Gastrocnemius medialis (tissue), 4 donors: ENCODE measurements around the gene INPP5B. TPM values are rescaled to one million over a fixed set of nuclear protein-coding genes. Genes with fewer than 3 reads are reported as not detected.
A peak's percentile ranks its signal among the peaks of the same experiment; 100 is the strongest.

Source experiments
- ATAC-seq, 2 donors: fragments of 150-250 bp; one replicate each; pipeline ENCODE4 v1.9.1; 2016
- DNase-seq, 2 donors: peaks; one replicate each; pipeline ENCODE4 v3.0.0-alpha.2; 2019
- H3K27ac ChIP-seq, 4 donors: fragments of 200-600 bp; sonication (generic); 1 replicate in 1 of 4; 2 replicates in 3 of 4; pipeline ENCODE4 v1.5.1; 2016 to 2018; ENCODE audit warnings: mild to moderate bottlenecking in 2 of 4, moderate library complexity in 1 of 4
- H3K27me3 ChIP-seq, 3 donors: fragments of 200-600 bp; sonication (generic) in 2 of 3; 1 replicate in 1 of 3; 2 replicates in 2 of 3; pipeline versions ENCODE4 v1.5.1 to v1.6.0; 2016 to 2019; ENCODE audit warnings: mild to moderate bottlenecking in 1 of 3, moderate library complexity in 1 of 3
- H3K36me3 ChIP-seq, 2 donors: fragments of 200-600 bp; sonication (generic) in 1 of 2; one replicate each; pipeline ENCODE4 v1.5.1; 2017 to 2018
- H3K4me1 ChIP-seq, 2 donors: fragments of 200-600 bp; sonication (generic) in 1 of 2; one replicate each; pipeline ENCODE4 v1.5.1; 2016 to 2017; ENCODE audit warnings: mild to moderate bottlenecking in 2 of 2
- H3K4me3 ChIP-seq, 4 donors: fragments of 200-600 bp; sonication (generic) in 3 of 4; 1 replicate in 1 of 4; 2 replicates in 3 of 4; pipeline ENCODE4 v1.5.1; 2016 to 2019; ENCODE audit warnings: mild to moderate bottlenecking in 2 of 4
- H3K9me3 ChIP-seq, 3 donors: fragments of 200-600 bp; sonication (generic) in 2 of 3; 1 replicate in 1 of 3; 2 replicates in 2 of 3; pipeline ENCODE4 v1.5.1; 2016 to 2019
- POLR2A ChIP-seq, 2 donors: fragments of 450-650 bp; IDR thresholded peaks; one replicate each; pipeline ENCODE4 v1.6.1; 2017; ENCODE audit warnings: antibody characterized with exemption in 2 of 2, mild to moderate bottlenecking in 2 of 2, moderate library complexity in 2 of 2
- in situ Hi-C, 4 donors: fragments of 200-750 bp; cut with MboI; loops; one replicate each; pipeline versions ENCODE4 v1.15.0 to v1.8.0; 2017; ENCODE audit warnings: low sequenced_read_pairs in 4 of 4
- intact Hi-C: fragments of 100-400 bp; cut with DNase I; formaldehyde crosslinking; loops from one replicate; pipeline ENCODE4 v1.15.1; 2023; ENCODE audit warnings: low total_unique reads
- total RNA-seq, 4 donors: library from RNA; depleted of rRNA; stranded (reverse); fragments of >200 nt; gene quantifications; one replicate each; pipeline versions ENCODE4 v1.1.0 to v1.2.3, GENCODE V29; 2016
- TF ChIP-seq, protein P1 (sequence below), 5 experiments: fragments of 450-650 bp in 3 of 5; fragments of 200-600 bp in 2 of 5; sonication (generic) in 2 of 5; IDR thresholded peaks in 4 of 5; conservative IDR thresholded peaks in 1 of 5; 1 replicate in 4 of 5; 2 replicates in 1 of 5; pipeline ENCODE4 v1.5.1; 2016 to 2019; ENCODE audit warnings: antibody characterized with exemption in 5 of 5, mild to moderate bottlenecking in 3 of 5, moderate library complexity in 3 of 5

INPP5B gene
- total RNA-seq, result 10 to 100 TPM in 2 of 4 donors, 1 to 10 TPM in 2; 6.8 to 13.4 (median 10.1) TPM

DNA sequence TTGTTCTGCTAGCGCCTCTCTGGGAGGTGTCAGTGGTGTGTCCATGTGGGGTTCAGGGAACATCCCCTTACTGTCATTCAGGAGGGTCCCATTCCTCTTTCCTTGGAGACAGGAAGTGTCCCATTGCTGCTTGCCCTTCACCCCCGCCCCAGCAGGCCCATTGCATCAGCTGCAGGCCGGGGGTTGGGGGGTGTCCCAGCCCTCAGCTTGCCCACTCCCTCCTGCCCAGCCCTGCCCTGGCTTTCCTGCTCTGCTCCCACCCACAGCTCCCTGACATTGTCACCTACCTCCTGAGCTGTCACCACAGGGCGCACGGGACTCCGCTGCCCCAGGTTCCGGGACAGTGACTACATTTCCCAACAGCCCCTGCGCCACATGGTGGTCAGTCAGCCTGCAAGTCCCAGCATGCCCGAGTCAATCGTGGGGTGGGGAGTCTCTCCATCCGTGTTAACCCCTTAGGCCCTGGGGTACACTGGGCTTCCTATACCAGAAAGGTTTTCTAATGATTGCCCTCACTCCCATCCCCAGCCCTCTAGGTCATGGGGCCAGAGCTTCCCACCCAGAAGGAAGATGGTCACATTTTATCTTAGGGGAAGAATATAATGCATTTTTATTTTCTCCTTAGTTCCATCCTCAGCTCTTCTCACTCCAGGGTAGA lies at the start of gene INPP5B:
INPP5B (minus strand) TSS at position 351 of the 658 bp plus-strand sequence. CDS start 745 bp downstream, outside the sequence.
- peak; percentile 55 to 61 for TF ChIP-seq POLR2A (IDR thresholded peaks at IDR 0.05)
- TF ChIP-seq, protein P1, sequence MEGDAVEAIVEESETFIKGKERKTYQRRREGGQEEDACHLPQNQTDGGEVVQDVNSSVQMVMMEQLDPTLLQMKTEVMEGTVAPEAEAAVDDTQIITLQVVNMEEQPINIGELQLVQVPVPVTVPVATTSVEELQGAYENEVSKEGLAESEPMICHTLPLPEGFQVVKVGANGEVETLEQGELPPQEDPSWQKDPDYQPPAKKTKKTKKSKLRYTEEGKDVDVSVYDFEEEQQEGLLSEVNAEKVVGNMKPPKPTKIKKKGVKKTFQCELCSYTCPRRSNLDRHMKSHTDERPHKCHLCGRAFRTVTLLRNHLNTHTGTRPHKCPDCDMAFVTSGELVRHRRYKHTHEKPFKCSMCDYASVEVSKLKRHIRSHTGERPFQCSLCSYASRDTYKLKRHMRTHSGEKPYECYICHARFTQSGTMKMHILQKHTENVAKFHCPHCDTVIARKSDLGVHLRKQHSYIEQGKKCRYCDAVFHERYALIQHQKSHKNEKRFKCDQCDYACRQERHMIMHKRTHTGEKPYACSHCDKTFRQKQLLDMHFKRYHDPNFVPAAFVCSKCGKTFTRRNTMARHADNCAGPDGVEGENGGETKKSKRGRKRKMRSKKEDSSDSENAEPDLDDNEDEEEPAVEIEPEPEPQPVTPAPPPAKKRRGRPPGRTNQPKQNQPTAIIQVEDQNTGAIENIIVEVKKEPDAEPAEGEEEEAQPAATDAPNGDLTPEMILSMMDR (IDR thresholded peaks at IDR 0.05 in 4 of 5, conservative IDR thresholded peaks at IDR 0.05 in 1 of 5), result peak in 2 of 5 experiments; percentile 20 to 38
- in situ Hi-C loops, result no loop called here
- no peaks in the 10 kb centered on the region for H3K9me3 ChIP-seq
- H3K27me3 ChIP-seq, result no peaks in the 10 kb centered on the region
- peak within 1 kb of the TSS; percentile 63 to 87 (median 78) for H3K4me3 ChIP-seq
- ATAC-seq (peak; percentile 82), DNase-seq (peak; percentile 88 to 92)
- peaks cover 10 to 23% of the 10 kb centered on the region in 2 donors for H3K4me1 ChIP-seq
- peaks cover 0 to 28% of the 10 kb centered on the region in 2 donors for H3K36me3 ChIP-seq
- intact Hi-C loops, result loop anchor here (1.0 to 5.0 kb wide), 4 partner anchors 15 to 135 kb away; partner anchors contain the start of gene SF3A3
- H3K27ac ChIP-seq, result peak within 1 kb of the TSS; percentile 82 to 94 (median 90)

DNA sequence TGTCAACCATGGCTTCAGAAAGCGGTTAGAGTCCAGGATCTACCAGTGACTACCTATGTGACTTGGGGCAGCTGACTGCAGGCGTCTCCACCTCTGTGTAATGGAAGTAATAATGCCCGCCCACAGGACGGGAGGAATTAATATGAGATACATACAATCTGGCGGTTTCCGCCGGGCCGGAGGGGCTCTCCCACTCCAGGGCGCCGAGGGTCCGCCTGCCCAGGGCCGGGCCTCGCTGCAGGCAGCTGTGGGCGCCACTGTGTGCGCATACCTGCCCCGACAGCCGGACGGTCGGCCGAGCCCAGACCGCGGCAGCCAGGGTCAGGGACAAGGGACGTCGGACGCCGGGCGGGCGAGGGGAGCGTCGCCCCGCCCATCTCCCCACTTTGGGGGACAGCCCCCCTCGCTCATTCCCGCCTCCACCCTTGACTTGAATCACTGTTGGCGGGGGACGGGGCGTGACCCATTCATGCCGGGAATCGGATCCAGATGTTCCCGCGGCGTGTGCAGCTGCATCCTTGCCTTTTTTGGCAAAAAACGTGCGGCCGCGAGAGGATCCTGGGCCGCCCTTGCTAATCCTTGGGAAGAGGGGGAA lies 49.0 kb upstream of the INPP5B start:
- TF ChIP-seq POLR2A (IDR thresholded peaks at IDR 0.05), result peak; percentile 27 to 49
- TF ChIP-seq, protein P1 (IDR thresholded peaks at IDR 0.05 in 4 of 5, conservative IDR thresholded peaks at IDR 0.05 in 1 of 5), result no peak
- peak; percentile 12 to 18 for ATAC-seq
- in situ Hi-C loops, result no loop called here
- H3K4me3 ChIP-seq, result peak overlapping the region; percentile 32 to 41 (median 36)
- H3K36me3 ChIP-seq, result peaks cover 0 to 24% of the 10 kb centered on the region in 2 donors
- DNase-seq, result peak in 1 of 2 donors; percentile 82
- intact Hi-C loops, result no loop called here
- H3K4me1 ChIP-seq, result peaks cover 36 to 58% of the 10 kb centered on the region in 2 donors
- H3K27me3 ChIP-seq, result no peaks in the 10 kb centered on the region
- H3K9me3 ChIP-seq, result no peaks in the 10 kb centered on the region
- H3K27ac ChIP-seq, result peak overlapping the region; percentile 94 to 100 (median 98)

DNA sequence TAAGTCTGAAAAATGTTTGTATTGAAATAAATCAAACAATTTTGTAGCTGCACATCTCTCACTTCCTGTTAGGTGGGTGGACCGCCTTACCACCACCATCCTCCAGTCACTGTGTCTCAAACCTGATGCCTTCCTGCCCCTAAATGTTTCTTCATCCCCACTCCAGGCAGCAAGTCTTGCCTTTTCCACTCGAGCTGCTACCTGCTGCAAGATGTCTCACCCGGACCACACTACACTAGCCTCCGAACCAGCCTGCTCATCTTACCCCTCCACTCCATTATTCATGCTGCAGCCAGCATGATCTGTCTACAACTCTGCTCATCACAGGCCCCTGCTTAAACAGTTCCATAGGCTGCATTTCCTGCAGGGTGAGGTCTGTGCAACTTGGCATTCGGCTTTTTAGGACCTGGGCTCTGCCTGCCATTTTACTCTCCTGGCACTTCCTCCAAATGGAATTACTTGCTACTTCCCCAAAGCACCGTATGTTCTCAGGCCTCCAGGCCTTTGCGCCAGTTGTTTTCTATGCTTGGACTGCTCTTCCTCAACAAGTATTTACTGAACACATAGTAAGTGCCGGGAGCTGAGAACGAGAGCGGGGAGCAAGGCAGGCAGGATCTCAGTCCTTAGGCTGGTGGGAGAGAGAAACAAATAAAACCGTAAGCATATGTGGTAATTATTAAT lies 48.2 kb upstream of the INPP5B start:
- H3K27ac ChIP-seq, result peak overlapping the region; percentile 94 to 100 (median 98)
- intact Hi-C loops, result loop anchor here (5.0 kb wide), 1 partner anchor 103 kb away; no protein-coding TSS in a partner anchor
- H3K4me1 ChIP-seq, result peaks cover 31 to 51% of the 10 kb centered on the region in 2 donors
- H3K36me3 ChIP-seq, result peaks cover 0 to 24% of the 10 kb centered on the region in 2 donors
- no peak for TF ChIP-seq POLR2A (IDR thresholded peaks at IDR 0.05)
- TF ChIP-seq, protein P1 (IDR thresholded peaks at IDR 0.05 in 4 of 5, conservative IDR thresholded peaks at IDR 0.05 in 1 of 5), result no peak
- H3K4me3 ChIP-seq, result peak overlapping the region in 1 of 4 donors; percentile 37
- no peaks in the 10 kb centered on the region for H3K9me3 ChIP-seq
- no peaks in the 10 kb centered on the region for H3K27me3 ChIP-seq
- ATAC-seq, result no peak
- in situ Hi-C loops, result no loop called here
- DNase-seq, result no peak

DNA sequence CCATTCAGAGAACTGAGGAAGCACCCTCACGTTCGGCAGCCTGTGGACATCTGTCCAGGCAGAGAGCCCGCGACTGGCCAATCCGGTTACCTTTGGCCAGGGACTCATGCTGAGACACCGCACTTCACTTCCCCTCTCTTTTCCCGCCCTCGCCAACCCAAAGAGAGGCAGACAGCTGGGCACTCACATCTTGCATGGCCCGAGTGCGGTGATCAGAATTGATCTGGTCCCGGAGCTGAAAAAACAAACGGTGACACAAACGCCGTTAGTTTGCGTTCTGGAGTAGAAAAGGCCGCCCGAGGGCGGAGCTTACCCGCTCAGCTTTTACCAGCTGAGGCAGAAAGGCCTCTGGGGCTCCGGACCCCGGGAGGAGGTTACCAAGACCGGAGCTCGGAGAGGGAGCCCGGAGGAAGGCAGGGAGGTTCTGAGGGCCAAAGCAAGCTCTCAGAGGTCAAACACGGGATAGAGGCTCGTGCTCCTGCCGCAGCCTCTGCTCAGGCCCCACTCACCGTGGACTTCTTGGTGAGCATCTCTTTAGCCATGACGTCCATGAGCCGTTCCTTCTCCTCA lies 42.6 kb upstream of the INPP5B start:
- in situ Hi-C loops, result no loop called here

More for the DNA sequence above, 42.6 kb upstream of the INPP5B start:
- peaks cover 14 to 30% of the 10 kb centered on the region in 2 donors for H3K4me1 ChIP-seq
- no peak for TF ChIP-seq POLR2A (IDR thresholded peaks at IDR 0.05)
- TF ChIP-seq, protein P1 (IDR thresholded peaks at IDR 0.05 in 4 of 5, conservative IDR thresholded peaks at IDR 0.05 in 1 of 5), result no peak
- DNase-seq, result no peak
- peak overlapping the region; percentile 74 to 88 (median 80) for H3K4me3 ChIP-seq
- peak overlapping the region; percentile 82 to 100 (median 96) for H3K27ac ChIP-seq
- peak in 1 of 2 donors; percentile 10 for ATAC-seq
- peaks cover 2 to 34% of the 10 kb centered on the region in 2 donors for H3K36me3 ChIP-seq
- intact Hi-C loops, result no loop called here
- no peaks in the 10 kb centered on the region for H3K27me3 ChIP-seq
- H3K9me3 ChIP-seq, result no peaks in the 10 kb centered on the region
